ENCODE measurements around the gene PSTPIP2. TPM values are rescaled to one million over a fixed set of nuclear protein-coding genes. Genes with fewer than 3 reads are reported as not detected.

The PSTPIP2 gene
- total RNA-seq, 1 donor from 2014 or later, result 11.5 TPM

DNA sequence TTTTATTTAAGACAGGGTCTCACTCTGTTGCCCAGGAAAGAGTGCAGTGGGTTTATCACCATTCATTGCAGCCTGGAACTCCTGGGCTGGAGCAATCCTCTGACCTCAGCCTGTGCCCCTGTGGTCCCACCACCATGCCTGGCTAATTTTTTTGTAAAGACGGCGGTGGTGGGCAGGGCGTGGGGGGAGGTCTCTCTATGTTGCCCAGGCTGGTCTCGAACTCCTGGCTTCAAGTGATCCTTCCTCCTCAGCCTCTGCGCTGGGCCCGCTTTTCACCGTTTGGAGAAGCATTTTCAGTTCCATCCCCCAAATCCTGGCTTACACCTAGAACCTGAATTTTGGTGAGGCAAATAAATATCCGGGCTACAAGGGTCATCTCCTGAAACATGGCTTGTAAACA, 27.4 kb upstream of the PSTPIP2 start:
- H3K4me3 ChIP-seq, result no peak overlapping the region
- no peaks in the 10 kb centered on the region for H3K9me3 ChIP-seq
- no peak for TF ChIP-seq CTCF (IDR thresholded peaks at IDR 0.05)
- no peaks in the 10 kb centered on the region for H3K27me3 ChIP-seq (ENCODE audit: low read depth)
- no peak overlapping the region for H3K27ac ChIP-seq
- ATAC-seq (no peak), DNase-seq (no peak)
- H3K36me3 ChIP-seq, result peaks cover 9% of the 10 kb centered on the region
- peaks cover 32% of the 10 kb centered on the region for H3K4me1 ChIP-seq
- intact Hi-C loops (cut with DNase I), result no loop called here

DNA sequence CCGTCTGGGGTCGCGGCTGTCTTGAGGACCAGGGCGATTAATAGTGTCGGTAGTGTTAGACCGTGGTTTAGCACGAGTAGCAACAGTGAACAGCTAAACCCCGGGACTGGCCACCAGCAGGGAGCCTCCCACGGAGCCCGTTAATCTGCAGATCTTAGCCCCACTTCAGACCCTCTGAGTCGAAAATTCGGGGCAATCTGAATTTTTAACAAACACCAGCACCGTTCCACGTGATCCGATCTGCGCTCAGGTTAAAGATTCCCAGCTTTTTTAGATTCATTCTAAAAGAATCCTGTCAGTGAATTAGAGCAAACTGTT, 26.5 kb upstream of the PSTPIP2 start:
- intact Hi-C loops (cut with DNase I), result no loop called here
- H3K27me3 ChIP-seq (ENCODE audit: low read depth), result no peaks in the 10 kb centered on the region
- DNase-seq (no peak), ATAC-seq (no peak)
- no peaks in the 10 kb centered on the region for H3K9me3 ChIP-seq
- peaks cover 18% of the 10 kb centered on the region for H3K36me3 ChIP-seq
- H3K4me1 ChIP-seq, result peaks cover 32% of the 10 kb centered on the region
- peak overlapping the region; percentile 89 for H3K27ac ChIP-seq
- no peak for TF ChIP-seq CTCF (IDR thresholded peaks at IDR 0.05)
- peak overlapping the region; percentile 67 for H3K4me3 ChIP-seq

DNA sequence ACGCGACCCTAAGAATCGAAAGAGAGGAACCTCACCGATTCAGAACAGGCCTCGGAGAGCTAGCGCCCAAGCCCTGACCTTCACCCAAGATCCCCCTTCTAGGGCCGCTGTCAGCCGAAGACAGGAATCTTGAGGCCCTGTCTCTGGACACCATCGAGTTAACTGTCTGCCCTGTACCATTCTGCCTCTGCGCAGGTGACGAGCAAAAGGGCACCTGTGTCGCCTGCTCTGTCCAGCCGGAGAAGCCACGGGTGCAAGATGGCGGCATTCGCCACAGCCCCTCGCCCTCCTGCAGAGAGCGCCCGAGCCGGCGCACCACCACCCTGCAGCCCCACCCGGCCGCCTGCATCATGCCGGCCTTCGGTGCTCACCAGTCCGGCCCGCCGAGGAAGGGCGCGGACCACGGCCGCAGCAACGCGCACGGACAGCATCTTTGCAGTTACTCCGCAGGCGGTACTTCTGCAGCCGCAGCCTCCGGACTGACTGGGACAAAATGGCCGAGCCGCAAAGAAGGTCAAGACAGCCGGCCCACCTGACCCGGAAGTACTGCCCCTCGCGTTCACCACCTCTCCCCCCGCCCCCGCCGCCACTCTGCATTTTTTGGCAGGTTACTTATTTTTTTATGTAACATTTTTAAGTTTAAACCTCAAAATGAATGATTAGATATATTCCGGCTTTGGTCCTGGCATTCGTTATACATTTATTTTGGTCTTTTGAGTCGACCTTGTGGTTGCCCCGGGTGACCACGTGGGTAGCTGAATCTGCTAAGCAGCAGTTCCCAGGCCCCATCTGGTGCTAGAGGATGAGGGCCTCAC, 25.9 kb upstream of the PSTPIP2 start, which contains the start of gene ATP5F1A:
Gene ATP5F1A, minus strand, starts transcription at position 496 of the 815 bp plus-strand sequence. Its CDS starts 65 bp downstream, at position 431.
- Histone ChIP-seq H3K27me3 (ENCODE audit: low read depth) (no peaks in the 10 kb centered on the region), H3K4me3 (peak within 1 kb of the TSS; percentile 67), H3K36me3 (peaks cover 23% of the 10 kb centered on the region), H3K9me3 (no peaks in the 10 kb centered on the region), H3K4me1 (peaks cover 32% of the 10 kb centered on the region), H3K27ac (peak within 1 kb of the TSS; percentile 89)
- DNase-seq (peak; percentile 90), ATAC-seq (peak; percentile 91 to 98)
- intact Hi-C loops (cut with DNase I), result no loop called here
- peak; percentile 18 for TF ChIP-seq CTCF (IDR thresholded peaks at IDR 0.05)

DNA sequence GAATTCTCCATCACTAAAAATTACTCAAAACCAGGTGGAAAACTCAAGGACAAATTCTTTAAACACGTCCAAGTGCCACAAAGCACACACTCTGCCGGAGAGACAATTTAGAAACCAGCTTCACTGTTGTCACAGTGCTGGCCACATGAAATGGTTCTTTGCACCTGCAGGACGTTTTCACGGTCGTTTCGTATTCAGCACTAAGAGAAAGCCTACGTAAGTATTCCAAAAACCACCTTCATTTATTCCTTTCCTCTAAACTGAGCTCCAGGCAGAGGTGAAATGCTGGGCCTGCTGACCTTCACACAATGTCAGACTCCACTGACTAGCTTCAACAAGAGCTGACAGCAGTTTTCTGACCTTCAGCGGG, 25.4 kb upstream of the PSTPIP2 start:
- H3K27me3 ChIP-seq (ENCODE audit: low read depth), result no peaks in the 10 kb centered on the region
- H3K27ac ChIP-seq, result peak overlapping the region; percentile 89
- no peaks in the 10 kb centered on the region for H3K9me3 ChIP-seq
- H3K4me3 ChIP-seq, result peak overlapping the region; percentile 67
- H3K4me1 ChIP-seq, result peaks cover 32% of the 10 kb centered on the region
- DNase-seq (no peak), ATAC-seq (peak; percentile 37 to 42)
- peaks cover 29% of the 10 kb centered on the region for H3K36me3 ChIP-seq
- no peak for TF ChIP-seq CTCF (IDR thresholded peaks at IDR 0.05)
- intact Hi-C loops (cut with DNase I), result no loop called here

- no peak for TF ChIP-seq CTCF (IDR thresholded peaks at IDR 0.05)
- peak overlapping the region; percentile 89 for H3K27ac ChIP-seq
- peak overlapping the region; percentile 67 for H3K4me3 ChIP-seq
- intact Hi-C loops (cut with DNase I), result no loop called here
- no peaks in the 10 kb centered on the region for H3K27me3 ChIP-seq (ENCODE audit: low read depth)
- peaks cover 32% of the 10 kb centered on the region for H3K4me1 ChIP-seq
- ATAC-seq (no peak), DNase-seq (no peak)
- no peaks in the 10 kb centered on the region for H3K9me3 ChIP-seq
- peaks cover 36% of the 10 kb centered on the region for H3K36me3 ChIP-seq
Measured at GRCh38 chr18:46096651-46097300, 24.7 kb upstream of the PSTPIP2 start.
